Neural progenitor cell (in vitro differentiated cells): ENCODE data around the gene KCNMA1.

Source experiments
- CTCF ChIP-seq: fragments of 200-600 bp; sonication (generic); IDR thresholded peaks from 2 replicates; pipeline ENCODE4 v1.5.1; 2017; ENCODE audit warnings: antibody characterized with exemption, mild to moderate bottlenecking
- EZH2 ChIP-seq: fragments of 200-600 bp; sonication (generic); IDR thresholded peaks from 2 replicates; pipeline ENCODE4 v1.6.1; 2017; ENCODE audit warnings: antibody characterized with exemption, mild to moderate bottlenecking, moderate library complexity

- no peak for TF ChIP-seq CTCF
- no peak for TF ChIP-seq EZH2
Measured at GRCh38 chr10:76878514-76878913, 759.1 kb downstream of the KCNMA1 start.
